Tibial nerve (tissue), 4 donors: ENCODE results near the gene FGFR4. TPM values are rescaled to one million over a fixed set of nuclear protein-coding genes. Genes with fewer than 3 reads are reported as not detected.
"Not testable (repeated sequence)": the region's sequence is repeated elsewhere in the genome, so short reads cannot be mapped to it uniquely, and the experiment has no call there.

Experiments
- DNase-seq, 2 donors: peaks; one replicate each; pipeline ENCODE4 v3.0.0-alpha.2; 2019; ENCODE audit warnings: low spot score in 2 of 2
- H3K27ac ChIP-seq, 4 donors: fragments of 200-600 bp; sonication (generic) in 3 of 4; one replicate each; pipeline ENCODE4 v1.5.1; 2017 to 2019; ENCODE audit warnings: mild to moderate bottlenecking in 1 of 4
- H3K27me3 ChIP-seq, 2 donors: fragments of 200-600 bp; sonication (generic) in 1 of 2; one replicate each; pipeline versions ENCODE4 v1.5.1 to v1.6.0; 2017 to 2019
- H3K36me3 ChIP-seq, 3 donors: fragments of 200-600 bp; sonication (generic); one replicate each; pipeline ENCODE4 v1.5.1; 2018 to 2019
- H3K4me1 ChIP-seq, 4 donors: fragments of 200-600 bp; sonication (generic) in 3 of 4; one replicate each; pipeline ENCODE4 v1.5.1; 2017 to 2019
- H3K4me3 ChIP-seq, 4 donors: fragments of 200-600 bp; sonication (generic) in 3 of 4; one replicate each; pipeline ENCODE4 v1.5.1; 2017 to 2019; ENCODE audit warnings: mild to moderate bottlenecking in 1 of 4, moderate library complexity in 1 of 4
- H3K9me3 ChIP-seq, 4 donors: fragments of 200-600 bp; sonication (generic) in 3 of 4; one replicate each; pipeline ENCODE4 v1.5.1; 2017 to 2019
- EP300 ChIP-seq, 2 donors: sonication (generic); formaldehyde crosslinking; IDR thresholded peaks; one replicate each; pipeline ENCODE4 v1.6.1; 2017; ENCODE audit warnings: antibody characterized with exemption in 2 of 2, mild to moderate bottlenecking in 1 of 2
- POLR2A ChIP-seq, 2 donors: fragments of 450-650 bp; IDR thresholded peaks; one replicate each; pipeline ENCODE4 v1.6.1; 2017; ENCODE audit warnings: antibody characterized with exemption in 2 of 2, mild to moderate bottlenecking in 2 of 2, moderate library complexity in 2 of 2
- WGBS, 2 donors: methylation state at CpG; one replicate each; pipeline ENCODE4 v1.1.5; 2018; 5-methylcytosine and 5-hydroxymethylcytosine counted together
- total RNA-seq, 4 donors: library from RNA; depleted of rRNA; stranded (reverse); fragments of >200 nt; gene quantifications; one replicate each; pipeline ENCODE4 v1.1.0, GENCODE V29; 2016
- TF ChIP-seq, protein P1 (sequence below), 5 experiments: fragments of 200-600 bp in 3 of 5; fragments of 450-650 bp in 2 of 5; sonication (generic) in 3 of 5; IDR thresholded peaks; one replicate each; pipeline ENCODE4 v1.5.1; 2016 to 2019; ENCODE audit warnings: antibody characterized with exemption in 5 of 5, mild to moderate bottlenecking in 3 of 5, moderate library complexity in 2 of 5

The FGFR4 gene
- total RNA-seq, 4 donors from 2014 or later, result 3.3 to 60.8 (median 12.1) TPM

GRCh38 chr5:177043958-177044357, 42.8 kb upstream of the FGFR4 start:
- Histone ChIP-seq H3K4me1 (no peaks in the 10 kb centered on the region), H3K36me3 (peaks cover 0 to 84% (median 0%) of the 10 kb centered on the region in 3 donors), H3K27me3 (no peaks in the 10 kb centered on the region), H3K4me3 (no peak overlapping the region), H3K27ac (no peak overlapping the region), H3K9me3 (no peaks in the 10 kb centered on the region)
- no peak for TF ChIP-seq POLR2A (IDR thresholded peaks at IDR 0.05)
- TF ChIP-seq, protein P1, sequence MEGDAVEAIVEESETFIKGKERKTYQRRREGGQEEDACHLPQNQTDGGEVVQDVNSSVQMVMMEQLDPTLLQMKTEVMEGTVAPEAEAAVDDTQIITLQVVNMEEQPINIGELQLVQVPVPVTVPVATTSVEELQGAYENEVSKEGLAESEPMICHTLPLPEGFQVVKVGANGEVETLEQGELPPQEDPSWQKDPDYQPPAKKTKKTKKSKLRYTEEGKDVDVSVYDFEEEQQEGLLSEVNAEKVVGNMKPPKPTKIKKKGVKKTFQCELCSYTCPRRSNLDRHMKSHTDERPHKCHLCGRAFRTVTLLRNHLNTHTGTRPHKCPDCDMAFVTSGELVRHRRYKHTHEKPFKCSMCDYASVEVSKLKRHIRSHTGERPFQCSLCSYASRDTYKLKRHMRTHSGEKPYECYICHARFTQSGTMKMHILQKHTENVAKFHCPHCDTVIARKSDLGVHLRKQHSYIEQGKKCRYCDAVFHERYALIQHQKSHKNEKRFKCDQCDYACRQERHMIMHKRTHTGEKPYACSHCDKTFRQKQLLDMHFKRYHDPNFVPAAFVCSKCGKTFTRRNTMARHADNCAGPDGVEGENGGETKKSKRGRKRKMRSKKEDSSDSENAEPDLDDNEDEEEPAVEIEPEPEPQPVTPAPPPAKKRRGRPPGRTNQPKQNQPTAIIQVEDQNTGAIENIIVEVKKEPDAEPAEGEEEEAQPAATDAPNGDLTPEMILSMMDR (IDR thresholded peaks at IDR 0.05), result no peak
- TF ChIP-seq EP300 (IDR thresholded peaks at IDR 0.05), result no peak
- WGBS, 2 donors, result 61 to 63% methylated on average over 1 of the region's 1 CpG
- DNase-seq, result no peak

DNA sequence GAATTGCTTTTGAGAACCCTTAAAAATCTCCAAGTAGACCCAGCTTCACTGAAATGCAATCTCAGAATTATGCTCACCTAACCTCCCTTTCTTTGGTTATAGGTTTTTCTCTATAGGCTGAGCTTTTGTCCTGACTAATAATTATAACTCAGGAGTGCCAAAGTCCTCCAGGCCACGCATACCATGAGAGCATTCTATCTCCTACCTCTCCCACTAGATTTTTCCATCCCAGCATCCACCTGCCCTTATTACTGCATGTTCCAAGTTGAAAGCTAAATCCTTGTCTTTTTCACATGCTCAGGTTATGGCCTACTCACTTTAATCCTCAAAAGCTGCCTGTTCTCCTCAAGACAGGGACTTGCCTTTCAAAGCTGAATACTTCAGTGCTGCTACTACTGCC, 42.1 kb upstream of the FGFR4 start:
- no peak for DNase-seq
- Histone ChIP-seq H3K4me3 (no peak overlapping the region), H3K4me1 (no peaks in the 10 kb centered on the region), H3K27ac (no peak overlapping the region), H3K36me3 (peaks cover 0 to 85% (median 0%) of the 10 kb centered on the region in 3 donors), H3K9me3 (no peaks in the 10 kb centered on the region), H3K27me3 (no peaks in the 10 kb centered on the region)
- TF ChIP-seq EP300 (IDR thresholded peaks at IDR 0.05) (no peak), POLR2A (IDR thresholded peaks at IDR 0.05) (no peak)
- TF ChIP-seq, protein P1 (IDR thresholded peaks at IDR 0.05), result no peak
- 88 to 97% methylated on average over 1 of the region's 1 CpG for WGBS, 2 donors

DNA sequence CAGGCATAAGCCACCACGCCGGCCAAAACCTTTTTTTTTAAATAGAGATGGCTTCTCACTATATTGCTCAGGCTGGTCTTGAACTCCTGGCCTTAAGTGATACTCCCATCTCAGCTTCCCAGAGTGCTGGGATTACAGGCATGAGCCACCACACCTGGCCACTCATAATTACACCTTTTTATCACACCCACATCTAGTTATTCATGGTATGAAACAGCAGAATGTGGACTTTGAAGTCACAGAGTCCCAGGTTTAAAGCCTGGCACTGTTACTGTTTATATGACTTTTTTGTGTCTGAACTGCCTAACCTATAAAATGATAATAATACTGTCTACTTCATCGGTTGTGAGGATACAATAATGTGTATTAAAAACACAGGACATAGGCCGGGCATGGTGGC, 41.1 kb upstream of the FGFR4 start:
- Histone ChIP-seq H3K4me3 (no peak overlapping the region), H3K9me3 (no peaks in the 10 kb centered on the region), H3K27me3 (no peaks in the 10 kb centered on the region), H3K27ac (no peak overlapping the region), H3K4me1 (no peaks in the 10 kb centered on the region), H3K36me3 (peaks cover 0 to 94% (median 0%) of the 10 kb centered on the region in 3 donors)
- 91 to 92% methylated on average over 4 of the region's 4 CpGs for WGBS, 2 donors
- TF ChIP-seq POLR2A (IDR thresholded peaks at IDR 0.05), result no peak
- TF ChIP-seq, protein P1 (IDR thresholded peaks at IDR 0.05), result no peak
- TF ChIP-seq EP300 (IDR thresholded peaks at IDR 0.05), result no peak
- DNase-seq, result no peak

DNA sequence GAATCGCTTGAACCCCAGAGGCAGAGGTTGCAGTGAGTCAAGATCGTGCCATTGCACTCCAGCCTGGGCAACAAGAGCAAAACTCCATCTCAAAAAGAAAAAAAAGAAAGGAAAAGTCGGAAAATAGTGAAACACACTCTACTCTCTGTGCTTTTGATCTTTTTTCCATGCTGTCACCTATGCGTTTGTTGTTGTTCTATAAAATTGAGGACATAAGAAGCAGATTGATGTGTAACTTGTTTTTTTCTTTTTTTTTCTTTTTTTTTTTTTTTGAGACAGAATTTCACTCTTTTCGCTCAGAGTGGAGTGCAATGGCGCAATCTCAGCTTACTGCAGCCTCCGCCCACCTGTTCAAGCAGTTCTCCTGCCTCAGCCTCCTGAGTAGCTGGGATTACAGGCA, 38.2 kb upstream of the FGFR4 start:
- peaks cover 0 to 96% (median 0%) of the 10 kb centered on the region in 3 donors for H3K36me3 ChIP-seq
- H3K27ac ChIP-seq, H3K9me3 ChIP-seq, DNase-seq, H3K4me3 ChIP-seq, H3K27me3 ChIP-seq, H3K4me1 ChIP-seq: not testable (repeated sequence)
- WGBS, 2 donors, result 93 to 96% methylated on average over 7 of the region's 7 CpGs

DNA sequence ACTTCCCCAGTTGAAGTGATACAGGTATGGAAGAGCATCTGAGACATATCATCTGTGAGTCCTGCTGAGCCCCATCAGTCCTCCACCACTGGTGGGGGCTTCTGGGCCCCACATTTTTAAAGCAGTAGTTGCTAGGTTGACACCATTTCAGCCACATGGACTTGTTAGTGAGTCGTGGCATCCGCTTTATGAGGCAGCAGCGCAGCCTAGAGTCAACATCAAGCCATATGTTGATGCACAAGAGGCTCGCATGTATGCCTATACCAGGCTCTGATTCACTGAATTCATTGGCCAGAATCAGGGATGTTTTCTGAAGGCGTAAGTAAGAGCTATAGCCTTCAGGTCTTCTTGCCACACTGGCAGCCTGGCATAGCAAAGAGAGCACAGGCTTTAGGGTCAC, 37.4 kb upstream of the FGFR4 start:
- WGBS, 2 donors, result 94 to 95% methylated on average over 5 of the region's 5 CpGs
- no peak for DNase-seq
- H3K4me1 ChIP-seq, result no peaks in the 10 kb centered on the region
- no peak overlapping the region for H3K4me3 ChIP-seq
- no peaks in the 10 kb centered on the region for H3K27me3 ChIP-seq
- TF ChIP-seq, protein P1 (IDR thresholded peaks at IDR 0.05), result no peak
- TF ChIP-seq POLR2A (IDR thresholded peaks at IDR 0.05), result no peak
- no peak for TF ChIP-seq EP300 (IDR thresholded peaks at IDR 0.05)
- H3K9me3 ChIP-seq, result no peaks in the 10 kb centered on the region
- H3K36me3 ChIP-seq, result peaks cover 0 to 96% (median 0%) of the 10 kb centered on the region in 3 donors
- H3K27ac ChIP-seq, result no peak overlapping the region
